GM12872 (cell line): ENCODE results near the gene MMP23B.

Experiments
- CTCF ChIP-seq: IDR thresholded peaks from 3 replicates; pipeline ENCODE4 v1.5.1; 2011; ENCODE audit warnings: low read depth, mild to moderate bottlenecking, low read length, moderate library complexity; ENCODE audit not compliant: insufficient read depth

The MMP23B gene

GRCh38 chr1:1596493-1597274 lies 35.3 kb upstream of the MMP23B start:
- no peak for TF ChIP-seq CTCF

GRCh38 chr1:1597275-1597930 lies 34.6 kb upstream of the MMP23B start:
- peak; percentile 63 for TF ChIP-seq CTCF

GRCh38 chr1:1598051-1598719 lies 33.8 kb upstream of the MMP23B start:
- TF ChIP-seq CTCF = no peak

- no peak for TF ChIP-seq CTCF
Observed at GRCh38 chr1:1598720-1599029, 33.3 kb upstream of the MMP23B start.

GRCh38 chr1:1599030-1599934 lies 32.7 kb upstream of the MMP23B start:
- no peak for TF ChIP-seq CTCF

- no peak for TF ChIP-seq CTCF
Observed at GRCh38 chr1:1599935-1600860, 31.8 kb upstream of the MMP23B start, which contains the start of gene FNDC10. Gene FNDC10, minus strand, starts transcription at chr1:1600135. Its CDS starts 120 bp downstream, at chr1:1600015.
